ENCODE data around the gene IL11RA. TPM values are rescaled to one million over a fixed set of nuclear protein-coding genes. Genes with fewer than 3 reads are reported as not detected.
"Not testable (repeated sequence)": the region's sequence is repeated elsewhere in the genome, so short reads cannot be mapped to it uniquely, and the experiment has no call there.

Gene IL11RA
- total RNA-seq, 6 experiments from 2014 or later: 9.7 to 21.5 (median 14.7) TPM

DNA sequence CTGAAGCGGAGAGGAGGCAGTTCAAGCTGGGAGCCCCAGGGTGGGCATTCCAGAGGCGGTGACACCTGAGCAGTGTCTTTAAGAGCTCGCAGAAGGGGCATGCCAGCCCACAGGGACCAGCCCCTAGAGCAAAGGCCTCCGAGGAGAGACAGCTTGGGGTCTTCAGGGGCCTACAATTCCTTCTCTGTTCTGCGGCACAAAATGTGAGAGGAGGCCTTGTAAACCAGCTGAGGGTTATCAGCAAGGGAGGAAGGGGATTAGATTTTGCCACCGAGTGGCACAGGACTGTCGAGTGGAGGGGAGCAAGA, 13.9 kb upstream of the IL11RA start:
- Histone ChIP-seq H3K27me3 (no peaks in the 10 kb centered on the region), H3K4me1 (peaks cover 0 to 38% (median 17%) of the 10 kb centered on the region in 4 donors), H3K36me3 (peaks cover 0 to 6% (median 0%) of the 10 kb centered on the region in 4 donors), H3K9me3 (no peaks in the 10 kb centered on the region), H3K4me3 (peak overlapping the region; percentile 50 to 91 (median 87)), H3K27ac (peak overlapping the region; percentile 36 to 79 (median 72))
- intact Hi-C loops (cut with DNase I): no loop called here
- ATAC-seq (no peak), DNase-seq (no peak)
- TF ChIP-seq, protein P1, sequence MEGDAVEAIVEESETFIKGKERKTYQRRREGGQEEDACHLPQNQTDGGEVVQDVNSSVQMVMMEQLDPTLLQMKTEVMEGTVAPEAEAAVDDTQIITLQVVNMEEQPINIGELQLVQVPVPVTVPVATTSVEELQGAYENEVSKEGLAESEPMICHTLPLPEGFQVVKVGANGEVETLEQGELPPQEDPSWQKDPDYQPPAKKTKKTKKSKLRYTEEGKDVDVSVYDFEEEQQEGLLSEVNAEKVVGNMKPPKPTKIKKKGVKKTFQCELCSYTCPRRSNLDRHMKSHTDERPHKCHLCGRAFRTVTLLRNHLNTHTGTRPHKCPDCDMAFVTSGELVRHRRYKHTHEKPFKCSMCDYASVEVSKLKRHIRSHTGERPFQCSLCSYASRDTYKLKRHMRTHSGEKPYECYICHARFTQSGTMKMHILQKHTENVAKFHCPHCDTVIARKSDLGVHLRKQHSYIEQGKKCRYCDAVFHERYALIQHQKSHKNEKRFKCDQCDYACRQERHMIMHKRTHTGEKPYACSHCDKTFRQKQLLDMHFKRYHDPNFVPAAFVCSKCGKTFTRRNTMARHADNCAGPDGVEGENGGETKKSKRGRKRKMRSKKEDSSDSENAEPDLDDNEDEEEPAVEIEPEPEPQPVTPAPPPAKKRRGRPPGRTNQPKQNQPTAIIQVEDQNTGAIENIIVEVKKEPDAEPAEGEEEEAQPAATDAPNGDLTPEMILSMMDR (IDR thresholded peaks at IDR 0.05): no peak
- TF ChIP-seq POLR2A (IDR thresholded peaks at IDR 0.05): no peak
- WGBS (ENCODE audit: insufficient coverage, low coverage, low lambda C conversion rate, missing lambda C conversion rate): 6% methylated on average over 7 of the region's 7 CpGs

DNA sequence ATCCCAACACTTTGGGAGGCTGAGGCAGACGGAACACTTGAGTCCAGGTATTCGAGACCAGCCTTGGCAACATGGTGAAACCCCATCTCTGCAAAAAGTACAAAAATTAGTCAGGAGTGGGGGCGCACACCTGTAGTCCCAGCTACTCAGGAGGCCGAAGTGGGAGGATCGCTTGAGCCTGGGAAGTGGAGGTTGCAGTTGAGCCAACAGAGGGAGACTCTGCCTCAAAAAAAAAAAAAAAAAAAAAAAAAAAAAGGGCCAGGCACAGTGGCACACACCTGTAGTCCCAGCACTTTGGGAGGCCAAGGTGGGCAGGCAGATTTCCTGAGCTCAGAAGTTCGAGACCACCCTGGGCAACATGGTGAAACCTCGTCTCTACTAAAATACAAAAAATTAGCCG, 12.7 kb upstream of the IL11RA start:
- WGBS (ENCODE audit: insufficient coverage, low coverage, low lambda C conversion rate, missing lambda C conversion rate): 68% methylated on average over 3 of the region's 8 CpGs
- H3K27me3 ChIP-seq; ATAC-seq; intact Hi-C loops (cut with DNase I); H3K4me3 ChIP-seq; H3K9me3 ChIP-seq; H3K27ac ChIP-seq; H3K36me3 ChIP-seq; DNase-seq: not testable (repeated sequence)
- H3K4me1 ChIP-seq: peaks cover 0 to 33% (median 15%) of the 10 kb centered on the region in 4 donors

DNA sequence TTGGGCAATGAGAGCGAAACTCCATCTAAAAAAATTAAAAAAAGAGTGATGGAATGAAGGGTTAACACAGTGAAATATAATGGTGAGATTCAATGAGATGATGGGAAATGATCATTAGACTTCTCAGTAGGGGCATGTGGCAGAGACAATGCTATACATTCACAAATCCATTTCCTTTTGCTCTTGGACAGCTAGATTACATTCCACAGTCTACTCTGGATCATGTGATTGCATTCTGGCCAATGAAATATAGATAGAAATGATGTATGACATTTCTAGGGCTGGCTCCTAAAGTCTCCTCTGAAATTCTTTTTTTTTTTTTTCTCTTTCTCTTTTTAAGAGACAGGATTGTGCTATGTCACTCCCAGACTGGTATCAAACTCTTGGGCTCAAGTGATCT, 9.3 kb upstream of the IL11RA start:
- 100% methylated on average over 1 of the region's 1 CpG for WGBS (ENCODE audit: insufficient coverage, low coverage, low lambda C conversion rate, missing lambda C conversion rate)

DNA sequence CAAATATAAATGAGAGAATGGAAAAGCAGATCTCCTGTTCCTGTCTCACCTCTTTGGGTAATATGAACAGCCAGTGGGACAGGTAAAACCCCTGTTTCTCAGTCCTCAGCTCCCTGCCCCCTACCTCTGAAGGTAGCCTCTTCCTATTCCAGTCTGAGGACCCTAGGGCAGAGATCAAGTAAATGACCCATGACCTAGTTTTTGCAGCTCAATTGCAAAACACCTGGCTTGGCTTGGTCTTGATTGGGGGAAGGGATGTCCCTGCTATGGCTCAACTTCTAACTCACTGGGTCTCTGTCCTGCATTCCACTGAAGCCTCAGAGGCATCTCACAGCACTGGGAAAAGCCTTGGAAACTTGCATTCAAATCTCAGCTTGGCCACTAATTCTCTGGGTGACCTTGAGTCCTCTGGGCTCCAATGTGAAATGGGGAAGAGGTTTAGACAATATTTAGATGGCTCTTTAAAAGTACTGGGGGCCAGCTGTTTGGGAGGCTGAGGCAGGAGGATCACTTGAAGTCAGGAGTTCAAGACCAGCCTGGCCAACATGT, 7.1 kb upstream of the IL11RA start:
- no peak overlapping the region for H3K4me3 ChIP-seq
- peak; percentile 22 for TF ChIP-seq POLR2A (IDR thresholded peaks at IDR 0.05)
- TF ChIP-seq, protein P1 (IDR thresholded peaks at IDR 0.05): no peak
- peaks cover 0 to 60% (median 21%) of the 10 kb centered on the region in 4 donors for H3K4me1 ChIP-seq
- peak in 1 of 3 donors; percentile 84 for DNase-seq
- intact Hi-C loops (cut with DNase I): no loop called here
- no peaks in the 10 kb centered on the region for H3K27me3 ChIP-seq
- H3K9me3 ChIP-seq: no peaks in the 10 kb centered on the region
- ATAC-seq: peak; percentile 45 to 69 (median 56)
- peak overlapping the region; percentile 51 to 87 (median 83) for H3K27ac ChIP-seq
- peaks cover 0 to 17% (median 8%) of the 10 kb centered on the region in 4 donors for H3K36me3 ChIP-seq

More for the DNA sequence above, 9.3 kb upstream of the IL11RA start:
- intact Hi-C loops (cut with DNase I): no loop called here
- DNase-seq: no peak
- Histone ChIP-seq H3K27me3 (no peaks in the 10 kb centered on the region), H3K36me3 (no peaks in the 10 kb centered on the region), H3K4me1 (peaks cover 0 to 39% (median 16%) of the 10 kb centered on the region in 4 donors), H3K27ac (no peak overlapping the region), H3K4me3 (no peak overlapping the region), H3K9me3 (no peaks in the 10 kb centered on the region)
- TF ChIP-seq, protein P1 (IDR thresholded peaks at IDR 0.05): no peak
- TF ChIP-seq POLR2A (IDR thresholded peaks at IDR 0.05): no peak
- ATAC-seq: no peak

DNA sequence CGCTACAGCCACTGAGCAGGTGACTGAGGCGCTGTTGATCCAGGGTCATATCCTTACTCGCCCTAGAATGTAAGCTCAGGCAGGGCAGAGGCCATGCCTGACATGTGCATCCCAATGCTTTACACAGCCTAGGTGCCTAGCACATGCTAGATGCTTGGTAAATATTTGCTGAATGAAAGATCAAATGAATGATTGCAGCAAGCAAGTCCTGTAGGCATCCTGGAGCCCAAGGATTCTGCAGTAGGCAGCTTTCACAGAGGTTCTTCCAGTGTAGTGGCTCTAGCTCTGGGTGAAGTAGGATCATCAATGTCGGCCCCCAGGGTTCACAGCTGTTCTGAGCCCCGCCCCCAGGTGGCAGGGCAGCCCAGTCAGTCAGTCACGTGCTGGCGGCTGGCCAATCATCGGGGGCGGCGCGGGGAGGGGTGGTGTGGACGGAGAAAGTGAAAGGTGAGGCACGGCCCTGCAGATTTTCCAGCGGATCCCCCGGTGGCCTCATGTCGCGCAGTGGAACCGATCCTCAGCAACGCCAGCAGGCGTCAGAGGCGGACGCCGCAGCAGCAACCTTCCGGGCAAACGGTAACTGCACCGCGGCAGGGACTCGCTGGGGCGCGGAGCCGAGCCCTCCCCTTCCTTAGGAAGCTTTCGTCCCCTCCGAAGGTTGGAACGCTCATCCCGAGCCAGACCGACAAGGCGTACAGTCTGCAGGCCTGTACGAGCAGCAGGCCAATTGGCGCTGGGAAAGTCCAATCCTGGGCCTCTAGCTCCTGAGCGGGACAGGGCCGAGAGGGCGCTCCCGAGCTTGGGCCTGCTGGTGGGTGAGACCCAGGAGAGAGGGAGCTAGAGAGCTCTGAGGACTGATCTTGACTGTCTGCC, 5.5 kb upstream of the IL11RA start, which contains the start of gene GALT:
Gene GALT, plus strand, starts transcription at position 465 of the 873 bp plus-strand sequence. Its CDS starts 30 bp downstream, at position 495.
- Histone ChIP-seq H3K27ac (peak within 1 kb of the TSS; percentile 70 to 87 (median 83)), H3K4me3 (peak within 1 kb of the TSS; percentile 64 to 95 (median 74)), H3K27me3 (no peaks in the 10 kb centered on the region), H3K4me1 (peaks cover 0 to 63% (median 24%) of the 10 kb centered on the region in 4 donors), H3K36me3 (peaks cover 0 to 17% (median 9%) of the 10 kb centered on the region in 4 donors), H3K9me3 (no peaks in the 10 kb centered on the region)
- peak; percentile 73 for TF ChIP-seq POLR2A (IDR thresholded peaks at IDR 0.05)
- TF ChIP-seq, protein P1 (IDR thresholded peaks at IDR 0.05): peak; percentile 19 to 31 (median 22)
- ATAC-seq: peak; percentile 65 to 78 (median 72)
- peak; percentile 95 to 98 (median 97) for DNase-seq
- intact Hi-C loops (cut with DNase I): no loop called here
- 15% methylated on average over 7 of the region's 43 CpGs for WGBS (ENCODE audit: insufficient coverage, low coverage, low lambda C conversion rate, missing lambda C conversion rate)

Data from right lobe of liver (tissue), 6 donors.